RWPE2 (cell line): ENCODE measurements around the gene ARPP21.
A peak's percentile ranks its signal among the peaks of the same experiment; 100 is the strongest.

Source experiments
- ATAC-seq: fragments of 200-7000 bp; cut with Tn5 transposase; 3 replicates; pipeline ENCODE4 v1.9.1; 2021; ENCODE audit warnings: low read depth
- DNase-seq: peaks from one replicate; pipeline ENCODE4 v3.0.0-alpha.2; 2020; ENCODE audit warnings: low spot score
- H3K27ac ChIP-seq: fragments of 450-650 bp; 2 replicates; pipeline ENCODE4 v1.5.1; 2017; ENCODE audit warnings: mild to moderate bottlenecking; ENCODE audit not compliant: poor library complexity, severe bottlenecking
- H3K27me3 ChIP-seq: fragments of 250-450 bp; sonication (Bioruptor Pico); 2 replicates; pipeline ENCODE4 v1.5.1; 2021; ENCODE audit warnings: mild to moderate bottlenecking, moderate library complexity; ENCODE audit not compliant: insufficient read depth, poor library complexity, severe bottlenecking
- H3K36me3 ChIP-seq: fragments of 250-450 bp; sonication (Bioruptor Pico); 2 replicates; pipeline ENCODE4 v1.5.1; 2020; ENCODE audit warnings: low read depth, mild to moderate bottlenecking, moderate library complexity
- H3K4me1 ChIP-seq: fragments of 250-450 bp; sonication (Bioruptor Pico); 2 replicates; pipeline ENCODE4 v1.5.1; 2021; ENCODE audit warnings: mild to moderate bottlenecking, moderate library complexity; ENCODE audit not compliant: insufficient read depth, poor library complexity, severe bottlenecking
- H3K4me3 ChIP-seq: fragments of 250-450 bp; sonication (Bioruptor Pico); 2 replicates; pipeline ENCODE4 v1.5.1; 2021; ENCODE audit warnings: mild to moderate bottlenecking, moderate library complexity; ENCODE audit not compliant: severe bottlenecking
- H3K9me3 ChIP-seq: fragments of 250-450 bp; sonication (Bioruptor Pico); 2 replicates; pipeline ENCODE4 v1.5.1; 2021; ENCODE audit warnings: mild to moderate bottlenecking, moderate library complexity; ENCODE audit not compliant: severe bottlenecking
- TF ChIP-seq, protein P1 (sequence below): fragments of 450-650 bp; IDR thresholded peaks from one replicate; pipeline ENCODE4 v1.5.1; 2017; ENCODE audit warnings: mild to moderate bottlenecking, moderate library complexity; ENCODE audit not compliant: poor library complexity, severe bottlenecking

Gene ARPP21

DNA sequence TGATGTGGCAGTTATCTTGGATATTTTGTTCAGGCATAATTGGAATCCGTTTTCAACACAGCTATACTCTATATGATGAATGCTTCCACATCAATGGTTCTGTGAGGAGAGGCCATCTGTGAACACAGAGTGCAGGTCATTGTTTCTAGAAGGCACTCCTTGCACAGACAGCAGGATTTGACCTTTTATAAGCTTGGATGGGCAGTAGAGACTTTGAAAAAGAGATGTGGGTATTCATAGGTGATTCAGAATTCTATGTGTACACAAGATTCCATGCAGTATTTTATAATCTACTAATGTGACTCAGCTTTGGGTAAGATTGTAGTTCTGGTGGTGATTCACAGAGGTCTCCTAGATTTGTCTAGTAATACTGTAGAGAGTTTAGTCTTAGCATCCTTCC, 12.5 kb downstream of the ARPP21 start:
- ATAC-seq (peak; percentile 76), DNase-seq (no peak)
- Histone ChIP-seq H3K36me3 (no peaks in the 10 kb centered on the region), H3K4me1 (no peaks in the 10 kb centered on the region), H3K9me3 (peaks cover 2% of the 10 kb centered on the region), H3K27me3 (no peaks in the 10 kb centered on the region), H3K4me3 (no peak overlapping the region), H3K27ac (no peak overlapping the region)
- TF ChIP-seq, protein P1, sequence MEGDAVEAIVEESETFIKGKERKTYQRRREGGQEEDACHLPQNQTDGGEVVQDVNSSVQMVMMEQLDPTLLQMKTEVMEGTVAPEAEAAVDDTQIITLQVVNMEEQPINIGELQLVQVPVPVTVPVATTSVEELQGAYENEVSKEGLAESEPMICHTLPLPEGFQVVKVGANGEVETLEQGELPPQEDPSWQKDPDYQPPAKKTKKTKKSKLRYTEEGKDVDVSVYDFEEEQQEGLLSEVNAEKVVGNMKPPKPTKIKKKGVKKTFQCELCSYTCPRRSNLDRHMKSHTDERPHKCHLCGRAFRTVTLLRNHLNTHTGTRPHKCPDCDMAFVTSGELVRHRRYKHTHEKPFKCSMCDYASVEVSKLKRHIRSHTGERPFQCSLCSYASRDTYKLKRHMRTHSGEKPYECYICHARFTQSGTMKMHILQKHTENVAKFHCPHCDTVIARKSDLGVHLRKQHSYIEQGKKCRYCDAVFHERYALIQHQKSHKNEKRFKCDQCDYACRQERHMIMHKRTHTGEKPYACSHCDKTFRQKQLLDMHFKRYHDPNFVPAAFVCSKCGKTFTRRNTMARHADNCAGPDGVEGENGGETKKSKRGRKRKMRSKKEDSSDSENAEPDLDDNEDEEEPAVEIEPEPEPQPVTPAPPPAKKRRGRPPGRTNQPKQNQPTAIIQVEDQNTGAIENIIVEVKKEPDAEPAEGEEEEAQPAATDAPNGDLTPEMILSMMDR: no peak

DNA sequence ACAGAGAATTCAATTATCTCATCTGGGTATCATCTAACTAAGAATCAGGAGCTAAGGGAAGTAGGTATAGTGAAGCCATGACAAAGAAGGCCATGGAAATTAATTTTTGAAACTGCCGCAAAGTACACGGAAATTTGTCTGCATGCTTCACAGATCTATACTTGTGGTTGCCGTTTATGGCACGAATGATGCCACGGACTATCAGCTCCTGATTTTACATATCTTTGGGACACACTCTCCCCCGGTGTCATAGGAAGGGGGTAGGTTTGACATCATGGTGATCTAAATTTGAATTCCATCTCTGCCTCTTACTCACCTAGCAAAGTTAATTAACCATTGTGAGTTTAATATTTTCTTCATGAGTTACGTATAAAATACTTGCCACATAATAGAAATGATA, 14.0 kb downstream of the ARPP21 start:
- no peak for ATAC-seq
- no peak overlapping the region for H3K27ac ChIP-seq
- H3K4me1 ChIP-seq: no peaks in the 10 kb centered on the region

DNA sequence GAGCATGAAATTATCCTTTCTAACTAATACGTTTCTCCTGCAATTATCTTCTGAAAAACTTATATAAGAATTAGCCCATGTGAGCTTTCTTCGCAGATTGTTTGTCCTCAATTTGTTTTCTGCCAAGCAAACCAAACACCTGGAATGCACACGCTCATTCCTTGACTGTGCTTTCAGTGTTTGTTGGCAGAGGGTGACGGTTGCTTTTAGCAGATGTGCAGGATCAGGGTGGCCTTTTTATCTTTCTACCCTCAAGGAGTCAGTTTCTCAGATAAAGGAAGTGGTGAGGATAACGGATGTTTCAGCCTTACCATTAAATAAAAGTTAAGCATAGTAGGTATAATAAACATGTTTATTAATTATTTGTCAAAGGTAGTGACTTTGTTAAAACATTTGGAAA, 15.2 kb downstream of the ARPP21 start:
- DNase-seq (no peak), ATAC-seq (no peak)
- Histone ChIP-seq H3K27ac (no peak overlapping the region), H3K4me1 (no peaks in the 10 kb centered on the region), H3K36me3 (no peaks in the 10 kb centered on the region), H3K27me3 (no peaks in the 10 kb centered on the region), H3K4me3 (no peak overlapping the region), H3K9me3 (peaks cover 2% of the 10 kb centered on the region)
- TF ChIP-seq, protein P1: no peak

More for the DNA sequence above, 14.0 kb downstream of the ARPP21 start:
- Histone ChIP-seq H3K36me3 (no peaks in the 10 kb centered on the region), H3K4me3 (no peak overlapping the region), H3K27me3 (no peaks in the 10 kb centered on the region), H3K9me3 (peaks cover 2% of the 10 kb centered on the region)
- DNase-seq: no peak
- TF ChIP-seq, protein P1: no peak

DNA sequence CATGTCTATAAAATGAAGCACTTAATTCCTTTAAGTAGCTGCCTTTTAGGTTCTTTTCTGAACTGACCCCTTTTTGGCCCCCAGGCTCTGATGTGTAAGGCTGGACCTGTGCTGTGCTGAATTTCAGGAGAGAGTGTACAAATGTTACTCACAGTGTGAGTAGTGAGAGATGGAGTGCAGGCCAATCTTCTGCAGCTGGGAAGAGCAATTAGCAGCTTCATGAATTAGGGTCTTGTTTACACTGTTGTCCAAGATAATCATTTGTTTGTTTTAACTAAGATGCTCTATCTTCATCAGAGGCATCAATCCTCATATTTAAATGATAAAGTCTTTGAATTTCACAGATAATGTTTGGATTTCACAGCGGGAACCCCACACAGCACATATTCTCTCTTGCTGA, 19.4 kb downstream of the ARPP21 start:
- ATAC-seq (no peak), DNase-seq (no peak)
- H3K27ac ChIP-seq: no peak overlapping the region
- H3K4me3 ChIP-seq: no peak overlapping the region
- H3K9me3 ChIP-seq: peaks cover 2% of the 10 kb centered on the region
- H3K27me3 ChIP-seq: peaks cover 6% of the 10 kb centered on the region
- H3K4me1 ChIP-seq: no peaks in the 10 kb centered on the region
- TF ChIP-seq, protein P1: no peak
- no peaks in the 10 kb centered on the region for H3K36me3 ChIP-seq

DNA sequence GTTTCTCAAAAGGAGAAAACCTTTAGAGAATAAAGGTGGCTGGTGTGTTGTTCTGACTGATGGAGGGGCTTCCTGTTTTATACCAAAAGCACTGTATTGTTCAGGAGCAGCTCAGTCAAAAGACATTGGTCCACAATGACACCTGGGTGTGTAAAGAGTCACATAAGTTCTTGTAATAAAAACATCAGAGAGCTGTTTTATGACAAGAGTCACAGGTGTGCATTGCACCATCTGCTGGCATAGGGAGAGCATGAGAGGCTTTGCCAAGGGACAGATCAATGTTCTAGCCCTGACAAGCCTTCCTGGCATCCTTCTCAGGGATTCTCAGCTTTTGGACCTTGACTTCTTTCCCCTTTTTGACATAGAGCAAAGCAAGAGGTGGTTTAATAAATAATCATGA, 20.4 kb downstream of the ARPP21 start:
- peaks cover 6% of the 10 kb centered on the region for H3K27me3 ChIP-seq
- DNase-seq (no peak), ATAC-seq (peak; percentile 36; the same call in 1 of the 3 replicates)
- no peaks in the 10 kb centered on the region for H3K36me3 ChIP-seq
- H3K27ac ChIP-seq: no peak overlapping the region
- H3K9me3 ChIP-seq: peaks cover 2% of the 10 kb centered on the region
- H3K4me3 ChIP-seq: no peak overlapping the region
- H3K4me1 ChIP-seq: no peaks in the 10 kb centered on the region
- TF ChIP-seq, protein P1: peak; percentile 12
